CD4-positive, alpha-beta T cell treated with Interferon gamma for 1 hour (primary cell): ENCODE results near the gene EPS15.
"Not testable (repeated sequence)": the region's sequence is repeated elsewhere in the genome, so short reads cannot be mapped to it uniquely, and the experiment has no call there.

ENCODE experiments used
- DNase-seq: peaks from one replicate; pipeline ENCODE4 v3.0.0-alpha.2; 2020

Gene EPS15

DNA sequence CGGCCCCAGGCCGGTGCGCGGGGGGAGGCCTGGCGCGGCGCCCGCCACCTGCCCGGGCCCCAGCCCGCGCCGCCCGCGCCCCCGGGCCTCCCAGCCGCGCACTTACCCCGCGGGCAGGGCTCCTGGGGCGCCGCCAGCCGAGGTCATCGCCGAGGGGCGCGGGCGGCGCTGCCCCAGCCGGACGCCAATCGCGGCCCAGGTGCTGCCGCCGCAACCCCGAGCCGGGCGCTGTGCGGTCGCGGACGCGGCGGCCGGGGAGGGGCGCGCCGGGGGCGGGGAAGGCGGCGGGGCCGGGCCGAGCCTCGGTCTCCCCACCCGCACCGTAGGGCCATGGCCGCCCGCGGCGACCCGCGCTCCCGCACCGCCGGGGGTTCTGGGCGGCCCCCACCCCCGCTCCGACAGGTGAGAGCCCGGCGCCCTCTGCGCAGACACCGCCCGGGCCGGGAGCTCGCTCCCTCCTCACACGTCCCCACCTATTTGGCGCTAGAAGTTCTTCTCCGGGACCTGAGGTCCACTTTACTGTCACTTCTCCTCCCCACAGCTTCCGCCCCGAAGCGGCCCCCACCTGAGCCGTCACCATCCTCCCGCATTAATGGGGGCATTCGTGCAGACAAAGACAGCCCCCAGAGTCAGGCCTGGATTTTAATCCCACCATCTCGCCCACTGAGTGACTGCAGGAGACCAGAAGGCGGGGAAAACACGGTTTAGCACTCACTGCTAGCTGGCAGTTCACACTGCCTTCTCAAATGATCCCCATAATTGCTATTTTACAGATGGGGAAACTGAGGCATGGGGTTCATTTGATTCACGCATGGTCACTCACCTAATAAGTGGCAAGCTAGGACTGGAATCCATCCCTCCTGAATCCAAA is 188.5 kb downstream of the EPS15 start, which contains the start of gene TTC39A:
Gene TTC39A (minus strand): TSS at position 232 of the 871 bp plus-strand sequence. CDS start 85 bp downstream, at position 147.
- no peak for DNase-seq

DNA sequence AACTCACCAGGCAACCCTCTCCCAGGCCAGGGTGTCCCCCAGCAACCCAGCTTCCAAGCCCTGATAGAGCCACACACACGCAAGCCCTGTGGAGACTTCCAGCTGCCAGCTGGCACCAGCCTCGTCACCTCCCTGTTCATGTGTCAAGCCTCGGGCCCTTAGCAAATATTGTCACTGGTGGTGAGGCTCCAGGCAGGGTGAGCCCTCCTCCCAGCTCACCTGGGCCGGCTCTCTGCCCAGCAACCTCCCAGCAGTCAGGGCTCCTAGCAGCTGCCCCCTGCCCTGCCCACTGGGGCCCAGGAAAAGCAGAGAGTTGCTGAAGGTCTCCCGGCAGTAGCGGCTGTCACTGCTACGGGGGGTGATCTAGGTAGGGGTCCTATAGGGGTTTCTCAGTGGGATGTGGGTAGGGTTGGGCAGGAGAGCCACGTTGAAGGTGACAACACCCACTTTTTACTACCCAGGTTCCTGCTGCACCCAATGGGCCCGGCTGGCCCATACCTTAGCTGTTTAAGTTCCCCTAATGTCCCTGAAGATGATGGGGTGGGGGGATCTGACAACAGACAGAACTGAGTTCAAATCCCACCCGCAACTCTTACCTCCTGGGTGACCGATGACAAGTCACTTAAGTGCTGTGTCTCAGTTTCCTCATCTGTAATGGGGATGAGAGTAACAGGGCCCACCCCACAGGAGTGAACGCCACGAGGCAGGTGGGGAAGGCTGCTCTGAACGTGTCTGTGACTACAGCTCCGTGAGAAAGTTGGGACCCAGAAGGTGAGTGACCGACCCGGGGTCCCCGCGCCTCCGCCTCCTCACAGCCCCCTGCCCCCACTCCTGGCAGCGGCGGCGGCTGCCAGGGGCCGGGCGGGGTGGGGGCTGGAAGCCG is 189.4 kb downstream of the EPS15 start:
- no peak for DNase-seq

DNA sequence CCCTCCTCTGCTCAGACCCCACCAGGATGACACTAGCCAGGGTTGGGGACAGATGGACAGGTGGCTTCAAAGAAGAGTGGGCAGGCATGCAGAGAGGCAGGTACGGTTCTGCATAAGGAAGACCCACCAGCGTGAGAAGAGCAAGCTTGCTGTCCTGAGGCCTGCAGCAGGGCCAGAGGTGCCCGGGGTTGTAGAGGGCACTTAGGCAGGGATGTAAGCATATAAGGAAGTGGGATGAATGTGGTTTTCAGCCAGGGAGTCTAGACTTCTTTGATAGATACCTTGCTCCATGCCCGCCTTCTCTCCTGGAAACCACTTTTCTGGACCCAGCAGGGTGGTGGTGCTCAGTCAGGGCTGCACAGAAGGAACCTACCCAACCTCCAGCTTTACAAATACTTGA is 190.1 kb downstream of the EPS15 start:
- DNase-seq = no peak

DNA sequence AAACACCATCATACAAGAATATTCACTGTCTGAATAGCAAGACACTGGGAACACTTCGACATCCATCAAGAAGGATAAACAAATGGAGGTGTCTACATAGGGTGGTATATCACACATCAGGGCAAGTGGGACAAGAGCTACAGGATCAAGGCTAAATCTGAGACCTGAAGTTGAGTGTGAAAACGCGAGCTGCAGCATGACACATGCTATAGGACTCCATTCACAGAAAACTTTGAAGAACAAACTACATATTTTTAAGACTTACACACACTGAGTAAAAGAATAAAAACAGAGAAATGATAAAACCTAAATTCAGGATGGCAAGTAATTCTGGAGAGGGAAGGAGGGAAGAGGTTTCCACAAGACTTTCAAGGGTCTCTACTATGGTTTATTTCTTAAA is 190.8 kb downstream of the EPS15 start:
- no peak for DNase-seq

DNA sequence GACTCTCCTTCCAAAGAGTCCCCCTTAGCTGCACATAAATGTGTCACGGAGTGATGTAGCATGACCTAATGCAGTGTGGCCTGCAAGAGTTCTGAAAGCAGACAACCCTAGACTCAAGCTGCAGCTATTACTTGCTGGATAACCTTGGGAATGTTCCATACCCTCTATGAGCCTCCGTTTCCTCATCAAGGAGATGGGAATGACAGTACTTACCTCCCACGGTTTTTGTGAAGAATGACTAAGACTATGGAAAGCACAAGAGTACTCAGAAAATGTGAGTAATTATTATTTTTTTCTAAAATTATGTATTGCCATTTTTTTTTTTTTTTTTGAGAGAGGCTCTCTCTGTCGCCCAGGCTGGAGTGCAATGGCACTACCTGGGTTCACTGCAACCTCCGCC is 191.7 kb downstream of the EPS15 start:
- DNase-seq = no peak

DNA sequence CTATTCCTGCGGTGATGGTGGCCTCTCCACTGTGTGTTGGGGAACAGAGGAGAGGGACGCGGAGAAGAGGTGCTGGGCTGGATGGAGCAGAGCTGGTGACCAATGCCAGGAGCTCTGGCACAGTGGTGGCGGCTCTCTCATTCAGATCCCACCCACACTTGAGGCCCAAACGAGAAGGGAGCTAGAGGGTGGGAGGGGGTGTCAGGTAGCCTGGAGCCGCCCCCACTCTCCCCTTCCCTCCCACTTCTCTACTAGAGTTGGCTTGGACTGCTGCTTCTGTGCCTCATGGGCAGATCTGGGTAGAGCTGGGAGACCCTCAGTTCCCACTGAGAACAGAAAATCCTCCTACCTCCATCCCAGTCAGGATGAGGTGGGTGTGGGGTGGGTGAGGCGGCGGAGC is 192.2 kb downstream of the EPS15 start:
- no peak for DNase-seq

DNA sequence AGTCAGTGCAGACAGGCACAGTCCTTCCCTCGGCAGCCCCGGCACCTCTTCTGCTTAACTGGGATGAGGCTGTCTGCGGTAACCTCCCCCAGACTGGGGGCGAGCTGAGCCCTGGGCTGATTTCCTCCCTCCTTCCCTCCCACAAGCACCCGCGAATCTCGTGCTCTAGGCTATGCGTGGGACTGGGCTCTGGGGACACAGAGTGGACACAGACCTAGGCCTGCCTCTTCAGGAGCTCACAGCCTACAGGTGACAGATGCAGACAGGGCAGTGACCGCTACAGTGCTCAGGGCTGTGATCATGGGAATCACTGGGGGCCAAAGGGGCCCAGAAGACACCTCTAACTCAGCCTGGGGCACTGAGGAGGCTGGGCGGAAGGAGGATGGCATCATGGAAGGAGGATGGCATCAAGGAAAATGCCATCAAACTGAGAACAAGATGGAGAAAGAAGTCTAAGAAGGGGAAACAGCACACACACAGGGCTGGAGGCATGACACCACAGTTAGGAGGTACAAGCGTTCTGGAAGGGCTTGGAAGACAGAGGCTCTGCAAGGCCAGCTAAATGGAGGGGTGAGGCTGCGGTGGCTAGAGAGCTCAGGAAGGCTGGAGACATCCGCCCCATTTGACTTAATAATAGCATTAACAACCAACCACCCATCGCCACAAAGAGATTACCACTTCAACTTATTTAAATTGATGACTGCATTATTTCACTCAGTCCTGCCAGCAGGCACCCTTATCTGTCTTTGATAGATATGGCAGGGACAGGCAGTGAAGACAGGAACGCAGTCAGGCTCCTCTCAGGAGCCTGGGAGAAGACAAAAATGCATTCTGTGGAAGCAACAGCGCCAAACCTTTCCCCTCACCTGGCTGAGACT is 192.9 kb downstream of the EPS15 start:
- no peak for DNase-seq

DNA sequence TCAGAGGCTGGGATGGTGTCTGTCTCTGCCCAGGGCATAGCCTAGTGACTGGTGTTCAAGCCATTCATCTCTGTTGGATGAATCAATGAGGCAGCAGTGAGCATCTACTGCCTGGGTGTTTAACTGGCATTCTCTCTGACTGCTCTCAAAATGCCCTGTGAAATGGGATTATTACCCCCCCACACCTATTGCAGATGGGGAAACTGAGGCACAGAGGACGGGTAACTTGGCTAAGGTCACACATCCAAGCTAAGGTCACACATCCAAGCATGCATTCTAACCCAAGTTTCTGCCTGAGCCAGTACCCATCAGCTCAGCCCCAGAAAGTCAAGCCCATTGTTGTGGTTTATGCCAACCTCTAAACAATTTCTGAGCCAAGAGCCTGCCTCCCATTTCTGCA is 193.7 kb downstream of the EPS15 start:
- DNase-seq = no peak

DNA sequence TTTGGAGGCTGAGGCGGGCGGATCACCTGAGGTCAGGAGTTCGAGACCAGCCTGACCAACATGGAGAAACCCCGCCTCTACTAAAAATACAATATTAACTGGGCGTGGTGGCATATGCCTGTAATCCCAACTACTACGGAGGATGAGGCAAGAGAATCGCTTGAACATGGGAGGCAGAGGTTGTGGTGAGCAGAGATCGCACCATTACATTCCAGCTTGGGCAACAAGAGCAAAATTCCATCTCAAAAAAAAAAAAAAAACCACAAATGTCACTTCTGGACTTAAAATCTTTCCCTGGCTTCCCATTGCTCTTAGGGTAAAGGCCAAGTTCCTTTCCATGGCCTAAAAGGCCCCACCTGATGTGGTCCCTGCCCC is 194.1 kb downstream of the EPS15 start:
- DNase-seq = not testable (repeated sequence)

DNA sequence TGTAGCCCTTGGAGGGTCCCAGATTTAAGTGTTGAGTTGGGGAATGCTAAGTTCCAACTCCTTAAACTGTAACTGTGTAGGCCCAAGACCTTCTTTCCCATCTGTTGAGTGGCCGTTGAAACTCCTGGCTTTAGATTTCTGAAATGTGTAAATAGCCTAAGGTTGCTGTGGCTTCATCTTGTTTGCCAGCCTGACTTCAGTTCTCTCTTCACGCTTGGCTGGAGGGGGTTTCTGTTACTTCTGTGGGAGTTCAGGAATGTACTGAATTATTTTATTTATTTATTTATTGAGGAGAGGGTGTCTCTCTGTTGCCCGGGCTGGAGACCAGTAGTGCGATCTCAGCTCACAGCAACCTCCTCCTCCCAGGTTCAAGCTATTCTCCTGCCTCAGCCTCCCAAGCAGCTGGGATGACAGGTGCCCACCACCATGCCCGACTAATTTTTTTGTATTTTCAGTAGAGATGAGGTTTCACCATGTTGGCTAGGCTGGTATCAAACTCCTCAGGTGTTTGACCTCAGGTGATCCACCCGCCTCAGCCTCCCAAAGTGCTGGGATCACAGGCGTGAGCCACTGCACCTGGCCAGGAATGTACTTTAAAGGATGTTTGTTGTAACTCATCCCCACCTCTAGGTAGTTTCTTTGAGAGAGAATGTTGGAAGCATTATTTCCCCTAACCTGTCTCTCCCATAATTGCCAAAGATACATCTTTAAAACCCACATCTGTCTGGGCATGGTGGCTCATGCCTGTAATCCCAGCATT is 194.6 kb downstream of the EPS15 start:
- no peak for DNase-seq

DNA sequence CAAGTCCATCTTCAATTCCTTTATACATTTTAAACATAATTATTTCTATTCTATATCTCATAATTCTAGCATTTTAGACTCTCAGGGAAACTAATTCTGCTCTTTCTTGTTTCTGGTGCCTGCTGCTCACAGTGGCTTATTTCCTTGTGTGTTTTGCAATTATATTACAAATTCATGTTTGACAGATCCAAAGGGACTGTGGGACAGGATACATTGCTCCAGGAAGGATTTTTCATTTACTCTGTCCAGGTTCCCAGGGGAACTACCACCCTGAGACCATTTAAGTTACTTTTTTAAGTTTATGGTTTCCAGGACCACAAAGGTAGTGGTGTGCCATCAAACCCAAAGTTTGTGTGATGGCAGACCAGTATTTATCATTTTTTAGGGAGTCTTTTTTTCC is 195.3 kb downstream of the EPS15 start:
- no peak for DNase-seq

DNA sequence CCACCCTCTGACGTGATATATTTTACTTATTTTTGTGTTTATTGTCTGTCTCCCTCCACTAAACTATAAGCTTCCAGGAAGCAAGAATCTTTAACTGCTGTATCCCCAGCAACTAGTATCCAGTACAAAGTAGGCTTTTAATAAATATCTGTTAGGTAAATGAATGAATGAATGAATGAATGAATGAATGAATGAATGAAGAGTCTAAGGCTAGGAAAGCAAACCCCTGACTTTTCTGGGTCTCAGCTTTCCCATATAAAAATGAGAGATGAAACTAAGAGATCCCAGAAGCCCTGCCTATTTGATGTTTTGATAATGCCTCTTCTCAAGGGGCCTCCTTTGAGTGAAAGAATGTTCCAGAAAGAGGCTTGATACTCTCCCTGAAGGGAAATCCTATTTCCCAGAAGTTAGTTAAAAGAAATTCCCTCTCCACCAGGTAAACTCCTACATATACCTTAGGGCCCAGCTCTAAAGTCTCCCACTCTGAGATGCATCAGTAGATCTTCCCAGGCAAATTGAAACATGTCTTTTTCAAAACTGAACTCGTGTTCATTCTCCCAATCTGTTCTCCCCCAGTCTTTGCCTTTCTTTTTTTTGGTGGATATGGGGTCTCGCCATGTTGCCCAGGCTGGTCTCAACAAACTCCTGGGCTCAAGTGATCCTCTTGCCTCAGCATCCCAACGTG is 196.5 kb downstream of the EPS15 start:
- DNase-seq = no peak

DNA sequence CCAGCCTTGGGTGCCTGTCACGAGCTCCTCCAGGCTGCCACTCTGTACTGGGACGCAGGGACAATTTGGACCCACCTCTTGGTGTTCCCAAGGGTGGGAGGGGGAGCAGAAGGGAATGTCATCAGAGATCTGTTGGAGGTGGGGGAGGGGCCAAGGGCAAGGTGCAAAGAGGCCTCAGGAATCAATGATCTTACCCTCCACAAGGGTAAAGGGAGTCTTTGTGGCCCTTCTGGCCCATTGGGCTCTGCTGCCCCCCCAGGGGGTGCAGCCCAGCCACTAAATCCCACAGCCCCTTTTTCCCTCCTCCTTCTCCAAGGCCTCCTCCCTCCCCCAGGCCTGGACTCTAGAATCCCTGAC is 197.2 kb downstream of the EPS15 start:
- DNase-seq = no peak

DNA sequence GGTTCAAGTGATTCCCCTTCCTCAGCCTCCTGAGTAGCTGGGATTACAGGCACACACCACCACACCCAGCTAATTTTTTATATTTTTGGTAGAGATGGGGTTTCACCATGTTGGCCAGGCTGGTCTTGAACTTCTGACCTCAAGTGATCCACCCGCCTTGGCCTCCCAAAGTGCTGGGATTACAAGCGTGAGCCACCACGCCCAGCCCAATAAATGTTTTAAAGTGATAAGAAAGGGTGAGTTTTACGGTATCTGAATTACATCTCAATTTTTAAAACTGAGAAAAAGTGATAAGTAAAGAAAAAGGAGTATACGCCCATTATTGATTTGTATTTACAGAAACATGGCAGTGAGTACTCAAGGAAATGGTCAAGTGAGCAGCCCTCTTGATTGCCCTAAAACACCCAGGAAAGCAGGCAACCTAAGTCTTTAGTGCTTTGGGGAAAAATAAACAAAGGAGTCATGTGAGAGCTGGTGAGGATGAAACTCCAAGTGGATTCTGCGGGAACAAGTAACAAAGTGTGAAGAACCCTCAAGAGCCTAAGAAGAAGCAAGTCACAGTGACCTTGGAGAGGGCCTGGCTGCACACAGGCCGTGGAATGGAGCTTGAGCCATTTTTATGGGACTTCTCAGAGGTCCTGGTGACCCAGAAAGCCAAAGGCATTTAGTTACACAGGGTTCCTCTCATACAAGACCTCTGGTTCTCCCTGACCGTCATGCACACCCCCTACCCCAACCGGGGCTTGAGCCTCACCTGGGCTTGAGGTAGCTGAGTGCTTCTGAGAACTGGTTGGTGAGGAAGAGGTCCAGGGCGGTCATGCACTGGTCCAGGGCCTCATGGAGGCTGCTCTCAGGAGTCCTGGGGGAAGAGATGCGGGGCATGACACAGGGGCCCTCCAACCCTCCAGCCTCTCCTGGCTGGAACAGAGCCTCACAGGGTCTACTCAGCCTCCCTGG is 197.8 kb downstream of the EPS15 start:
- no peak for DNase-seq

DNA sequence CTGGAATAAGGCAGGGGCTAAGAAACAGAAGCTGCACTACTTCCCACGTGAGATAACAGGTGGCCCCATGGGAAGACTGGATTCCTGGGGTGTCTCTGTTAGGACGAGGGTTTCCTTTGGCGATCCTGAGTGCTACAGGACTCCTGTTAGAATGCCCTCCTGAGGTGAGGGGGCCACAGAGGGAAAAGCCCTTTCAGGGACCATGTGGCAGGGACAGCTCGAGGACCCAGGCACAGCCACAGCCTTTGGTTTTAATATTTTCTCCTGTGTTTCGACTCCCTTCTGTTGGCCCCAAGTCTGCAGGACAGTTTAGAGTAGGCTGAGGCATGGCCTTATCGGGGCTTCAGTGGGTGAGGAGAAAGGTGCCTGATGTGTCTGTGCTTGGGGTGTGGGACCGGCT is 201.3 kb downstream of the EPS15 start:
- no peak for DNase-seq

DNA sequence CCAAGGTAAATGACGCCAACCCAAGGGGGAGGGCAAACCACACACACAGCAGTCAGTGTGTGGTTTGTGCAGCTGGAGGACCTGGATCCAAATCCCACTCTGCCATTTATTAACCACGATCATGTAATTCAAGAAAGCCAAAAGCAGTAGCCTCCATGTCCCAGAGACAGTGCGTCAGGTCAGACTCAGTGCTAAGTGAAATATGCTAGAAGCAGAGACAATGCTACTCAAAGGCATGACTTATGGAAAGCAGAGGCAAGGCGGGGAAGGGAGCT is 202.3 kb downstream of the EPS15 start:
- DNase-seq = no peak

DNA sequence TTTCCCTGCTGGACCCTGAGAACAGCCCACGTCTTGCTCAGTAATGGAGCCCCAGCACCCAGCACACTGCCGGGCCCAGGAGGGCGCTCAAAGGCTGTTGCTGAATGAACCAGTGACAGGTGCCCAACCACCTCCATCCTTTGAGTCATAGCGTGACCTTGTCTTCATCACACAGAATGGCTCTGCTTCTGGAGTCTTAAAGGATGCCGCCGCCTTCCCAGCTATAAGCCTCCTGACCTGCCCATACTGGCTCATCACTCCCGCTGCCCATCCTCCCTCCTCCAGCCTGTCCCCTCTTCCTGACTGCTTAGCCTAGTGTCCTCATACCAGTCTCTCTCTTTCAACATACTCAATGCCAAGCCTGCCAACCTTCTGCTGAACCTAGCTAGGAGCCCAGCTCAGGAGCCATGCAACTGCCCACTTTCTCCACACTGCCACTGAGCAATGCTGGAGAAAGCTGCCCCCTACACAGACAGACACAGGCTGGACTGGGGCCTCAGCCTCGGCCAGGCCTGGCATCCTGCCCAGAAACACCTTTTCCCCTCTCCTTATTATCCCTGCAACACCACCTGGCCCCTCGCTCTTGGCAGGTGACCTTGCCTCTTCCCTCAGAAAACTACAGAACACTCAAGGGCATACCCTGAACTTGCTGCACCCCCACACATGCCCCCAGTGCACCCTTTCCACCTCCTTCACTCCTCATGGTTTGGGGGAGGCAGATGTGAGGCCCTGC is 202.8 kb downstream of the EPS15 start:
- no peak for DNase-seq

DNA sequence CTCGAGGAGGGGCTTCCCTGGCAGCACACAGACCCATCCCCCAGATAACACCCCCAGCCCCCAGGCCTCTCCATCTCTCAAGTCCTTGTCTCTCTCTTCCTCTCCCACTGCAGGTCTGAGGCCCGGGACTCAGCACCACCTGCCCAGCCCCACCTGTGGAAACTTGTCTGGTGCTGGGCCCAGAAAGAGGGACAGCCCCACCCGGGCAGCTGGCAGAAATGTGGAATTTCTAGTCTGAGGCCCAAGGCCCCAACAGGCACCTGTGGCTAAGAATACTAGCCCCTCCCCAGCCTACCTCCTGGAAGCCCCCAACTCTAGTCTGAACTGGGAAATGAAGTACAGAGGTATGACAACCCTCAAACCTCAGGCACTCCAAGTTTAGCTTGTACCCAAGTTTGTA is 204.1 kb downstream of the EPS15 start:
- no peak for DNase-seq

DNA sequence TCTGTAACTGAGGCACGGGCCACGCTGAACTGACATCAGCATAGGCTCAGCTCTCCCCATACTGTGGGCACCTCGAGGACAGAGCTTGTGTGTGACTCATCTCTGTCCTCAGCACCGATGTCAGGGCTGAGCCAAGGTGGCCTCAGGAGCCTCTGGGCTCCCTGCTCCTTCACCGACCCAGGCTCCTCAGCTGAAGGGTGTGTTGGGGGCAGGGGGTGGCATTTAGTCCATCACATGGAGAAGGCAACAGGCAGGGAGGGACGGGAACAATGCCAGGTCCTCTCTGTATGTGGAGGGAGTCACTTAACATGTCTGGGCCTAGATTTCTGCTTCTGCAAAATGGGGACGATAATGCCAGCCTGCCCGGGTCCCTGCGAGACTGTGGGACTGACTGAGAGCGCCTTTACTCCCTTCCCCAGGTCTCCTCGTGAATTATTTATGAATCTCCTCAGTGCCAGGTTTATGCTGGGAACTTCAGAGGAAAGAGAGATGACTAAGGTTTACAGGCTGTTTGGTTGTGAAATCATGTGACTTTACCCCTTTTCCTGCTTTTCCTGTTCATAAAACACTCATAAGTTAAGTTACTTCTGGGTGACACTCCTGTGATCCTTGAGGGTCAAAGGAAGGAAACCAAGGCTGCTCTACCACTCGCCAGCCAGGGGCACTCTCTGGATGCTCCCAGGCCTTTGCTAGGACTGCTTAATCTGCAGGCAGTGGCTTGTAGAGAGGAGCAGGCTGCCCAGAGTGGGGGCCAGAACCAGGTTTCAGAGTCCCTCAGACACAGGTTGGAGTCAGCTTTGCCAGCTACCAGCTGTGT is 204.9 kb downstream of the EPS15 start:
- DNase-seq = no peak
